Left ventricle myocardium inferior (tissue), 1 donor: ENCODE data around the gene SHC4. TPM values are rescaled to one million over a fixed set of nuclear protein-coding genes. Genes with fewer than 3 reads are reported as not detected.
"Not testable (repeated sequence)": the region's sequence is repeated elsewhere in the genome, so short reads cannot be mapped to it uniquely, and the experiment has no call there.

Source experiments
- DNase-seq: peaks from one replicate; pipeline ENCODE4 v3.0.0-alpha.2; 2020
- H3K27ac ChIP-seq: fragments of 200-600 bp; replicated peaks from 2 replicates; pipeline ENCODE4 v1.8.0; 2021
- H3K27me3 ChIP-seq: fragments of 200-600 bp; 2 replicates; pipeline ENCODE4 v1.8.0; 2021; ENCODE audit warnings: low read depth
- H3K36me3 ChIP-seq: fragments of 200-600 bp; 2 replicates; pipeline ENCODE4 v1.8.0; 2021
- H3K4me1 ChIP-seq: fragments of 200-600 bp; 2 replicates; pipeline ENCODE4 v1.8.0; 2021
- H3K4me3 ChIP-seq: fragments of 200-600 bp; 2 replicates; pipeline ENCODE4 v1.8.0; 2021; ENCODE audit warnings: mild to moderate bottlenecking, moderate library complexity
- H3K9me3 ChIP-seq: fragments of 200-600 bp; replicated peaks from 2 replicates; pipeline ENCODE4 v1.8.0; 2021
- intact Hi-C: fragments of 100-400 bp; cut with micrococcal nuclease; formaldehyde crosslinking; loops from one replicate; pipeline ENCODE4 v1.11.0; 2022
- total RNA-seq: library from RNA; stranded (reverse); fragmentation: NEBNext Ultra II Directional; extraction: Animal tissue kit (Norgen Biotek cat#: 25700); gene quantifications from one replicate; pipeline ENCODE4 v1.2.1, GENCODE V29; 2021
- TF ChIP-seq, protein P1 (sequence below): fragments of 200-600 bp; IDR thresholded peaks from 2 replicates; pipeline ENCODE4 v1.8.0; 2021; ENCODE audit warnings: antibody characterized with exemption, mild to moderate bottlenecking, borderline replicate concordance
- donor health status: DM: no; HTN: yes; CAD: no; lungs with severe emphysema.

Gene SHC4
- total RNA-seq, 1 donor from 2014 or later, result 3.3 TPM

GRCh38 chr15:48976444-48977088 lies 12.8 kb upstream of the SHC4 start:
- peaks cover 13% of the 10 kb centered on the region for H3K4me1 ChIP-seq
- no peaks in the 10 kb centered on the region for H3K36me3 ChIP-seq
- peak overlapping the region; percentile 78 for H3K27ac ChIP-seq
- no peaks in the 10 kb centered on the region for H3K9me3 ChIP-seq
- intact Hi-C loops, result no loop called here
- no peaks in the 10 kb centered on the region for H3K27me3 ChIP-seq
- DNase-seq, result no peak
- TF ChIP-seq, protein P1, sequence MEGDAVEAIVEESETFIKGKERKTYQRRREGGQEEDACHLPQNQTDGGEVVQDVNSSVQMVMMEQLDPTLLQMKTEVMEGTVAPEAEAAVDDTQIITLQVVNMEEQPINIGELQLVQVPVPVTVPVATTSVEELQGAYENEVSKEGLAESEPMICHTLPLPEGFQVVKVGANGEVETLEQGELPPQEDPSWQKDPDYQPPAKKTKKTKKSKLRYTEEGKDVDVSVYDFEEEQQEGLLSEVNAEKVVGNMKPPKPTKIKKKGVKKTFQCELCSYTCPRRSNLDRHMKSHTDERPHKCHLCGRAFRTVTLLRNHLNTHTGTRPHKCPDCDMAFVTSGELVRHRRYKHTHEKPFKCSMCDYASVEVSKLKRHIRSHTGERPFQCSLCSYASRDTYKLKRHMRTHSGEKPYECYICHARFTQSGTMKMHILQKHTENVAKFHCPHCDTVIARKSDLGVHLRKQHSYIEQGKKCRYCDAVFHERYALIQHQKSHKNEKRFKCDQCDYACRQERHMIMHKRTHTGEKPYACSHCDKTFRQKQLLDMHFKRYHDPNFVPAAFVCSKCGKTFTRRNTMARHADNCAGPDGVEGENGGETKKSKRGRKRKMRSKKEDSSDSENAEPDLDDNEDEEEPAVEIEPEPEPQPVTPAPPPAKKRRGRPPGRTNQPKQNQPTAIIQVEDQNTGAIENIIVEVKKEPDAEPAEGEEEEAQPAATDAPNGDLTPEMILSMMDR, result no peak
- H3K4me3 ChIP-seq, result peak overlapping the region; percentile 71

GRCh38 chr15:48975472-48976419 lies 12.0 kb upstream of the SHC4 start:
- H3K4me3 ChIP-seq, result peak overlapping the region; percentile 71
- intact Hi-C loops, result no loop called here
- peaks cover 13% of the 10 kb centered on the region for H3K4me1 ChIP-seq
- H3K27ac ChIP-seq, result peak overlapping the region; percentile 78
- DNase-seq, result peak; percentile 80
- no peaks in the 10 kb centered on the region for H3K27me3 ChIP-seq
- H3K36me3 ChIP-seq, result no peaks in the 10 kb centered on the region
- TF ChIP-seq, protein P1, result peak; percentile 99
- H3K9me3 ChIP-seq, result no peaks in the 10 kb centered on the region

DNA sequence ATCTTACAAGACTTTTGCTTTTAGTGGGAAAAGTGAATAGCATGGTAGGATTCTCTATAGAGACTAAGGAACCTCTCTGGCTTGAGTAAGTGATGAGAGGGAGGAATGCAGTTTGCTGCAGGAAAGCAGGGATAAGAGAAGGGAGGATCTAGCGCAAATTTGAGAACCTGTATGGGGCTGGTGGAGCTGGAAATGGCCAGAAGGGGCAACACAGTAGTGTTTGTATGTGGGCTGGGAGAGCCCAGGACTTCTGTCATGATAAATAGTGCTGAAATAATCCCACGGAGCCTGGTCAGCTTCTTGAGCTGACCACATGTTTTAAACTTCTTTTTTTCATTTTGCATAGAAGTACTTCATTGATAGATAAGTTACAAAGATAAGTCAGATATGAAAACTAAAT lies 11.2 kb upstream of the SHC4 start:
- H3K27ac ChIP-seq, result no peak overlapping the region
- TF ChIP-seq, protein P1, result no peak
- H3K4me3 ChIP-seq, result no peak overlapping the region
- no peaks in the 10 kb centered on the region for H3K27me3 ChIP-seq
- H3K36me3 ChIP-seq, result no peaks in the 10 kb centered on the region
- peaks cover 13% of the 10 kb centered on the region for H3K4me1 ChIP-seq
- no peak for DNase-seq
- no peaks in the 10 kb centered on the region for H3K9me3 ChIP-seq
- intact Hi-C loops, result no loop called here

DNA sequence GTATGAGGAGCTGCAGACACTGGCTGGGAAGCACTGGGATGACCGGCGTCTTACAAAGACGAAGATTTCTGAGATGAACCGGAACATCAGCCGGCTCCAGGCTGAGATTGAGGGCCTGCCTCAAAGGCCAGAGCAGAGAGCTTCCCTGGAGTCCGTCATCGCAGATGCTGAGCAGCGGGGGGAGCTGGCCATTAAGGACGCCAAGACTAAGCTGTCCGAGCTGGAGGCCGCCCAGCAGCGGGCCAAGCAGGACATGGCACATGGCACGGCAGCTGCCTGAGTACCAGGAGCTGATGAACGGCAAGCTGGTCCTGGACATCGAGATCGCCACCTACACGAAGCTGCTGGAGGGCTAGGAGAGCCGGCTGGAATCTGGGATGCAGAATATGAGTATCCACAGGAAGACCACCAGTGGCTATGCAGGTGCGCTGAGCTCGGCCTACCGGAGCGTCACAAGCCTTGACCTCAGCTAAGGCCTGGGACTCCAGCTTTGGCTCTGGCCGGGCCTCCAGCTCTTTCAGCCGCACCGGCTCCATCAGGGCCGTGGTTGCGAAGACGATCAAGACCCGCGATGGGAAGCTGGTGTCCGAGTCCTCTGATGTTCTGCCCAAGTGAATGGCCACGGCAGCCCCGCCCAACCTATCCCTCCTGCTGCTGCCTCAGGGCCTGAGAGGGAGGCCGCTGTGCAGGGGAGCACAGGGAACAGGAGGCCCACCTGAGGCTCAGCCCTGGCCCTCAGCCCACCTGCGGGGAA lies 9.2 kb upstream of the SHC4 start:
- intact Hi-C loops, result no loop called here
- no peak overlapping the region for H3K27ac ChIP-seq
- no peak overlapping the region for H3K4me3 ChIP-seq
- H3K9me3 ChIP-seq, result no peaks in the 10 kb centered on the region
- H3K27me3 ChIP-seq, result no peaks in the 10 kb centered on the region
- H3K36me3 ChIP-seq, result no peaks in the 10 kb centered on the region
- TF ChIP-seq, protein P1, result no peak
- DNase-seq, result no peak
- peaks cover 13% of the 10 kb centered on the region for H3K4me1 ChIP-seq

DNA sequence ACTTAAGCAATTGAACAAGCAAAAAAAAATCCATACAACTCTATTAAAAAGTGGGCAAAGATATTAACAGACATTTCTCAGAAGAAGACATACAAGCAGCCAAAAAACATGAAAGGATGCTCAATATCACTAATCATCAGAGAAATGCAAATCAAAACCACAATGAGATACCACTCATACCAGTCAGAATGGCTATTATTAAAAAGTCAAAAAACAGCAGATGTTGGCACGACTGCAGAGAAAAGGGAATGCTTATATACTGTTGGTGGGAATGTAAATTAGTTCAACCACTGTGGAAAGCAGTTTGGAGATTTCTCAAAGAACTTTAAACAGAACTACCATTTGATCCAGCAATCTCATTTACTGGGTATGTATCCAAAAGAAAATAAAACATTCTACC lies 7.2 kb upstream of the SHC4 start:
- H3K27me3 ChIP-seq, intact Hi-C loops, H3K27ac ChIP-seq, H3K4me1 ChIP-seq, DNase-seq, H3K36me3 ChIP-seq, H3K9me3 ChIP-seq, H3K4me3 ChIP-seq: not testable (repeated sequence)
